Activated CD8-positive, alpha-beta T cell treated with anti-CD3 and anti-CD28 coated beads, Interleukin-2, amount 10 ng/mL, durations not matched to agents 7 days and 5 days (primary cell): ENCODE results near the gene SBF2. TPM values are rescaled to one million over a fixed set of nuclear protein-coding genes. Genes with fewer than 3 reads are reported as not detected.

Experiments
- ATAC-seq: fragments of 150-1000 bp; cut with Tn5 transposase; one replicate; pipeline ENCODE4 v1.10.0; 2021; ENCODE audit warnings: moderate library complexity
- CTCF ChIA-PET: fragments of 350-600 bp; sonication (Branson Sonifier 250); formaldehyde crosslinking; loops from one replicate; lab custom pipeline; 2021; ENCODE audit warnings: antibody characterized with exemption; lab: Charles Lee
- POLR2A ChIA-PET: fragments of 350-600 bp; sonication (Branson Sonifier 250); formaldehyde crosslinking; loops from one replicate; lab custom pipeline; 2021; ENCODE audit warnings: antibody characterized with exemption; lab: Charles Lee
- DNase-seq: peaks from one replicate; pipeline ENCODE4 v3.0.0-alpha.2; 2020
- H3K27ac Mint-ChIP-seq: one replicate; pipeline ENCODE4 v1.8.0; 2021; ENCODE audit warnings: mild to moderate bottlenecking, mixed read lengths
- H3K27me3 Mint-ChIP-seq: one replicate; pipeline ENCODE4 v1.8.0; 2021; ENCODE audit warnings: low read depth, mixed read lengths
- H3K36me3 Mint-ChIP-seq: one replicate; pipeline ENCODE4 v1.8.0; 2021; ENCODE audit warnings: low read depth, mixed read lengths
- H3K4me1 Mint-ChIP-seq: one replicate; pipeline ENCODE4 v1.8.0; 2021; ENCODE audit warnings: low read depth, mixed read lengths
- H3K4me3 Mint-ChIP-seq: one replicate; pipeline ENCODE4 v1.8.0; 2021; ENCODE audit warnings: mild to moderate bottlenecking, mixed read lengths
- H3K9me3 Mint-ChIP-seq: one replicate; pipeline ENCODE4 v1.8.0; 2022; ENCODE audit warnings: mixed read lengths; ENCODE audit not compliant: insufficient read depth
- total RNA-seq, 2 experiments: library from RNA; stranded (reverse); gene quantifications; one replicate each; pipeline ENCODE4 v1.2.3, GENCODE V29; 2021

SBF2 gene
- total RNA-seq, 2 experiments from 2014 or later = 5.1 to 5.9 TPM

DNA sequence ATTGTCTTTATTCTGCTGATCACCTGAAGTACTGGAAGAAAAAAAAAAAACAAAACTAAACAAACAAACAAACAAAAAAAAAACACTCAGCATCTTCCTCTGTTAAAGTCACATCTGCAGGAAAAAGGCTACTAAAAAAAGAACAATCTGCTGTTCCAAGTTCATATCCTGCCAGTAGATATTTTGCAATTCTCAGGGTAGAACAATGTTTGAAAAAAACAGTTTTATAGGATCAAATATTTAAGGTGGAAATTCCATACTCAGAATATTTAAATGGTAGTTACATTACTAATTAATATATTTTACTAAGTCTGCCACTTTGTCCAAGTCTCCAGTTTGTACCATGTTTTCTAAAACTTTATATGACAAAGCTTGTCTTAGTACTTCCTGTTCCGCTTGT is 175.2 kb downstream of the SBF2 start:
- H3K4me1 Mint-ChIP-seq = no peaks in the 10 kb centered on the region
- DNase-seq (no peak), ATAC-seq (no peak)
- H3K27ac Mint-ChIP-seq = no peak overlapping the region
- H3K4me3 Mint-ChIP-seq = no peak overlapping the region
- no peaks in the 10 kb centered on the region for H3K27me3 Mint-ChIP-seq
- H3K9me3 Mint-ChIP-seq = peaks cover 6% of the 10 kb centered on the region
- POLR2A ChIA-PET = no interaction called here
- H3K36me3 Mint-ChIP-seq = no peaks in the 10 kb centered on the region
- CTCF ChIA-PET = no interaction called here

DNA sequence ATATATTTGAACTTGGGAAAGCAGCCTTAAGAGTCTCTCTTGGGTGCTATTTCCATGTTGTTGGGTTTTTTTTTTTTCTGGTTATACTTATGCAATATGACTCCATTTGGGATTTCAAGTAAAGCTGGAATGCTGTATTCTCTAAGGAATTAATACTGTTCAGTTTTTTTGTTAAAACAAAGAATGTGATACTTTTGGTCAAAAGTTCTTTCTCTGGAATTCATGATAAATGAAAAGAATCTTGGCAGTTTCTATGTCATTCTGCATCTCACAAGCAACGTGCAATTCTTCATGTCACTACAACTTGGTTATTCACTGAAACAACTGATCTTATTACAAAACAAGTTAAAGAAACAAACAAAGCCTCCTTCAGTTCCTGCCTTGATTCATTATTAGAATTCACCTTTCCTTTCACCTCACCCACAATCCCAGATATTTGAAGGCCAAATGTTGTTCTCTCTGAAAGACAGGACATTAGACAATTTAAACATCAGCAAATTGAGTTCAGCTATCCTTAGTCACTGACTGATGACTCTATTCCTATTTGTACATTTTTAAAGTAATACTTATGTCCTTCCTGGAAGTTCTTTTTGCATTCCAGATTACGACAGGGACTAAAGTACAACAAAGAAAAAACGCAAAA is 176.2 kb downstream of the SBF2 start:
- no peaks in the 10 kb centered on the region for H3K4me1 Mint-ChIP-seq
- H3K27me3 Mint-ChIP-seq = no peaks in the 10 kb centered on the region
- DNase-seq (no peak), ATAC-seq (no peak)
- H3K9me3 Mint-ChIP-seq = peaks cover 6% of the 10 kb centered on the region
- no peak overlapping the region for H3K27ac Mint-ChIP-seq
- no peaks in the 10 kb centered on the region for H3K36me3 Mint-ChIP-seq
- CTCF ChIA-PET = no interaction called here
- POLR2A ChIA-PET = no interaction called here
- H3K4me3 Mint-ChIP-seq = no peak overlapping the region

DNA sequence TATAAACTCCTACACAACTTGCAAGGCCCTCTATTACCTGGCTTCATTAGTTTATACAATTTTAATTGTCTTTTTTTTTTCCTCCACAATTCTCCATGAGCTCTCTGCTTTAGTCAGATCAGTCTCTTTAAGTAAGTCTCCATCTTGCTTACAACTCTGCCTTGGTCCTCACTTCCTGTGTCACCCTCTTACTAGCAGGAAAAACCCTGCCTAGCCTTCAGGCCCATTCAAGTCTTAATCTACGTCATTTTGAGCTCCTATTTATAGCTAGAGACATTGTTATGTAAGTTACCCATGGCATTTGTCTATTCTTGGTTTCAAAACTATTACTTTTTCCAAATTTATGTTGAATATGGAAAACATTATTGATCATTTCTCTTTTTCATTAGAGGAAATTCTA is 177.4 kb downstream of the SBF2 start:
- ATAC-seq = no peak
- Mint-ChIP-seq H3K27ac (no peak overlapping the region), H3K36me3 (no peaks in the 10 kb centered on the region), H3K4me1 (no peaks in the 10 kb centered on the region), H3K4me3 (no peak overlapping the region), H3K9me3 (peaks cover 6% of the 10 kb centered on the region), H3K27me3 (no peaks in the 10 kb centered on the region)
- ChIA-PET POLR2A (no interaction called here), CTCF (no interaction called here)
- DNase-seq = no peak

DNA sequence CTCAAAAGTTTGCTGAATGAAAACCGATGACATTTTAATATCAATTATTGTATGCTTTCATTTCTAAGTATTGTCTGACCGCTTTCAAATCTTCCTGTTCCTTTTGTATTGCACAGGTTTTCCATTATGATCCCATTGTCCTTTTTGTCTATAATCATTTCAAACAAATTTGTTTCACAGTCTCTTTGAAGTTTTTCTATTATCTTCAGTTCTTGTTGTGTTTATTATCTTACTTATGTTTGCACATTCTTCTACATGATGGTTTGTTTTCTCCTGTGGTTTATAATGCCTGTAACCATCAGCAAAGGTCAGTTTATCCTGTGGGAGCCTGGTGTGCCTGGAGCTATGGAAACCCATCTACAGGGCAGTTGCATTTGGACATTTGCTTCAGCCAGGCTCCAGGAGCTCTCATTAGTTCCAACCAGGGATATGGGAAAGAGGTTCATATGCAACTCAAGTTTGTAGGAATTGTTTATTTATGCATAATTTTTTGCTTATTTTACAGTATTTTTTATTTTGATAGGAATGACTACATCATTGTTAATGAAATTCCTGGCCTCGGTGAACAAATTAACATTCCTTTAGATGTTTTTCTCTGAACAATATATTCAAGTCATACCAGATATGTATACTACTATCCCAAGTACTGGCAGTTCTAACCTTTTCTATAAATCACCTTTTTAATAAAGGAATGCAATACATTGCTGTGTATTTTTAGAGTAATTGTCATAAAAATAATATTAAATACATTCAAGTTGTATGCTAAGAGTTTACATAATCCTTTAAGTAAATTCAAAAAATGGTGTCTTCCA is 179.2 kb downstream of the SBF2 start:
- Mint-ChIP-seq H3K27ac (no peak overlapping the region), H3K27me3 (no peaks in the 10 kb centered on the region), H3K4me1 (no peaks in the 10 kb centered on the region), H3K4me3 (no peak overlapping the region), H3K9me3 (peaks cover 6% of the 10 kb centered on the region), H3K36me3 (no peaks in the 10 kb centered on the region)
- DNase-seq (no peak), ATAC-seq (no peak)
- ChIA-PET POLR2A (no interaction called here), CTCF (no interaction called here)

DNA sequence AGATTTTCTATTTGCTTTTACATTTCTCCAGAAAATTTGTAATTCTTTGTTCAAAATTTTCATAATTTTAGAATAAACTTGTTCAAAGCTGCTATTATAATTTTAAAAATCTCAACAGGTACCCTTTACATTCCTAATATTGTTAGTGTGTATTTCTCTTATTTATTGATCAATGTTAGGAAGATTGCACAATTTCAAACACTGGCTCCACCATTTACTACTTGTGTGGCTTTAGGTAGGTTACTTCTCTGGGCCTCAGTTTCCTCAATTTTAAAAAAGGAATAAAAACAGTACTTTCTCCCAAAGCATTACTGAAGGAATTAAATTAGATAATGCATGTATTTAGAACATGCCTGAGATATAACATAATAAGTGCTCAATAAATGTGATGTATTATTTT is 180.2 kb downstream of the SBF2 start:
- CTCF ChIA-PET = no interaction called here
- no peak for ATAC-seq
- peaks cover 6% of the 10 kb centered on the region for H3K9me3 Mint-ChIP-seq
- no peak overlapping the region for H3K27ac Mint-ChIP-seq
- H3K36me3 Mint-ChIP-seq = no peaks in the 10 kb centered on the region
- POLR2A ChIA-PET = no interaction called here
- H3K4me1 Mint-ChIP-seq = no peaks in the 10 kb centered on the region
- no peak overlapping the region for H3K4me3 Mint-ChIP-seq
- DNase-seq = no peak
- H3K27me3 Mint-ChIP-seq = no peaks in the 10 kb centered on the region

DNA sequence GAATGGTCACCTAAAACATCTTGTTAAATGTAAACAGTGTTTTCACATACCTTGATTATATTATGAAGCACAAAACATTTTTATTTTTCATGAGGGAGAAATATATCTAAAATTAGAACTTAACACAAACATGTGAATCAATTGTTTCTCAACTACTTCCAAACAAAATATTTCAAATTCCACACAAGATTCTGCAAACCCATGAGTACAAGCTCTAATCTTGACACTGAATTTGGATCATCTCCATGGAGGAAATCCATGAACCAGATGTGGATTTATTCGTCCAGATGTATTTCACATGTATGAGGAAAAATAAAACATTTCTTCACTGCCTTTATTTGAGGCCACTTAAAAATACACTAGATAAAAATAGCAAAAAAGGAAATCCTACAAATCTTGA is 184.2 kb downstream of the SBF2 start:
- H3K9me3 Mint-ChIP-seq = no peaks in the 10 kb centered on the region
- ChIA-PET POLR2A (no interaction called here), CTCF (no interaction called here)
- H3K27ac Mint-ChIP-seq = no peak overlapping the region
- H3K4me3 Mint-ChIP-seq = no peak overlapping the region
- no peak for ATAC-seq
- no peaks in the 10 kb centered on the region for H3K27me3 Mint-ChIP-seq
- no peaks in the 10 kb centered on the region for H3K4me1 Mint-ChIP-seq
- no peaks in the 10 kb centered on the region for H3K36me3 Mint-ChIP-seq
- DNase-seq = no peak

DNA sequence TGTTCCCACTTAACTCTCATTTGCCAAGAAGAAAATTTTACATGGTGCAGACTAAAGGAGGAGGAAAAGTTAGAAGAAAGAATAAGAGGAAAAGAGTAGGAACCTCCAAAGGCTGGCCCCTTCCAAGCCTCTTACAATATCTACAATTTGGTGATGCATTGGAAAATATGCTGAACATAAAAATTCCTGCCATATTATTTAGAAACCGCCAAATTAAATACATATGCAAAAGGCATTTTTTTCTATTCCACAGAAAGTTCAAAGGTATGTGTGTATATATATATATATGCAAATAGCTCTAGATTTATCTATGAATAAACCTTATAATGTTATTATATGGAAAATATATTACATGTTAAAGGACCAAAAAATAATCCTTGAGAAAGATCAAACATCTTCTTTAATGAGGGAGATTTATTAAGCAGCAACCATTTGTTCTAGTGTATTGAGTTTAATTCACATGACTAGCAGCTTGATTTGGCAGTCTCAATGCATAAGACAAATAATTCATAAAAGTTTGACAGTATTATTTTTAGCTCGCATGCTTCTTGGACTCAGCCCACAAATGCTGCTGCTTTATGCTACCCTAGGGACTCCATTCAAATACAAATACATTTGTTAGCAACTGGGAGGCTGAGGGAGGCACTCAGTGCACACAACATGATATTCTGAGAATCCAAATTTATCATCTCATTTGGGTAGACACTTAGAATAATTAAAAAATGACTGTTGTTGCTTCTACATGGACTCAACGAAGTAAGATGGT is 184.9 kb downstream of the SBF2 start:
- H3K27me3 Mint-ChIP-seq = no peaks in the 10 kb centered on the region
- no peak overlapping the region for H3K4me3 Mint-ChIP-seq
- H3K36me3 Mint-ChIP-seq = no peaks in the 10 kb centered on the region
- no peaks in the 10 kb centered on the region for H3K9me3 Mint-ChIP-seq
- ChIA-PET CTCF (no interaction called here), POLR2A (no interaction called here)
- no peak for ATAC-seq
- H3K4me1 Mint-ChIP-seq = no peaks in the 10 kb centered on the region
- no peak for DNase-seq
- no peak overlapping the region for H3K27ac Mint-ChIP-seq

DNA sequence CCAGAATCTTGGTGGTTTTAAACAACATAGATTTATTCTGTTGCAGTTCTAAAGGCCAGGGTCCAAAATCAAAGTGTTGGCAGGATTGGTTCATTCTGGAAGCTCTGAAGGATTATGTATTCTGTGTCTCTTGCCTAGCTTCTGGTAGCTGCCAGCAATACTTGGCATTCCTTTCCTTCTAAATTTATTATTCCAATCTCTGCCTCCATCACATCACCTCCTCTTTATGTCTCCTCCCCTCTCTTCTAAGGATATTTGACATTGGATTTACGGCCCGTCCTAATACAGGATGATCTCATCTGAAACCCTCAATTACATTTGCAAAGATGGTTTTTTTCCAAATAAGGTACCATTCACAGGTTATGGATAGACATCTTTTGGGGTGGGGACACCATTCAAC is 186.5 kb downstream of the SBF2 start:
- Mint-ChIP-seq H3K36me3 (no peaks in the 10 kb centered on the region), H3K4me3 (no peak overlapping the region), H3K9me3 (no peaks in the 10 kb centered on the region), H3K27me3 (no peaks in the 10 kb centered on the region), H3K4me1 (no peaks in the 10 kb centered on the region), H3K27ac (no peak overlapping the region)
- POLR2A ChIA-PET = no interaction called here
- no peak for DNase-seq
- no peak for ATAC-seq
- CTCF ChIA-PET = no interaction called here

DNA sequence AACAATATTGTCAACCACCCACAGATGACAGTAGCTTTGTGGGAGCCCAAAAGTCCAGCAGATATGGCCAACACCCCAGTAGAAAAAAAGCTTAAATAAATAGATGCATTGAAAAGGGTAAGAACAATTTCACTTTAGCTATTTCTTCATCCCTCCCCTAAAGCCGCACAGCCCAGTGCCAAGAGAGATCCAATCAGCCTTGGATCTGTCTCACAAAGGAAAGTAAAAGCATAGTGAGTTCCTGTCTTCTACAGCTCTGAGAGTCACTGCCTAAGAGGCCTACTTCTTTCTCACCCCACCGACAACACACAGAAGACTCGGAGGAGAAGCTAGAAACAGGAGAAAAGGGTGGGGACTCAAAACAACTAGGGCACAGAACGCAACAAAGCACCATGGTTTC is 196.4 kb downstream of the SBF2 start:
- POLR2A ChIA-PET = no interaction called here
- no peaks in the 10 kb centered on the region for H3K4me1 Mint-ChIP-seq
- H3K4me3 Mint-ChIP-seq = no peak overlapping the region
- DNase-seq (no peak), ATAC-seq (no peak)
- CTCF ChIA-PET = no interaction called here
- H3K36me3 Mint-ChIP-seq = no peaks in the 10 kb centered on the region
- H3K9me3 Mint-ChIP-seq = peaks cover 7% of the 10 kb centered on the region
- no peak overlapping the region for H3K27ac Mint-ChIP-seq
- no peaks in the 10 kb centered on the region for H3K27me3 Mint-ChIP-seq

DNA sequence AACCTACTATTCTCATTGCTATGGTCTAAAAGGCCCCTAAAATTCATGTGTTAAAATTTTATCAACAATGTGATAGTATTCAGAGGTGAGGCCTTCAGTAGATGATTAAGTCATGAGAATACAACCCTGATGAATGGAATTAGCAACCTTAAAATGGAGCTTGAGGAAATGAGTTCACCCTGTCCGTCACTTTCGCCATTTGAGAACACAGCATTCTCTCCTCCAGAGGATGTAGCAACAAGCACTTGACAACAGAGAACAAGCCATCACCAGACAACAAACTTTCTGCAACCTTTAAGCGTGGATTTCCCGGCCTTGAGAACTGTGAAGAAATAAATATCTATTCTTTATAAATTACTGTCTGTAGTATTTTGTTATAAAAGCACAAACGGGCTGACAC is 197.0 kb downstream of the SBF2 start:
- POLR2A ChIA-PET = no interaction called here
- CTCF ChIA-PET = no interaction called here
- Mint-ChIP-seq H3K27me3 (no peaks in the 10 kb centered on the region), H3K36me3 (no peaks in the 10 kb centered on the region), H3K27ac (no peak overlapping the region), H3K9me3 (peaks cover 7% of the 10 kb centered on the region), H3K4me1 (peaks cover under 1% of the 10 kb centered on the region), H3K4me3 (no peak overlapping the region)
- DNase-seq = no peak
- ATAC-seq = no peak

DNA sequence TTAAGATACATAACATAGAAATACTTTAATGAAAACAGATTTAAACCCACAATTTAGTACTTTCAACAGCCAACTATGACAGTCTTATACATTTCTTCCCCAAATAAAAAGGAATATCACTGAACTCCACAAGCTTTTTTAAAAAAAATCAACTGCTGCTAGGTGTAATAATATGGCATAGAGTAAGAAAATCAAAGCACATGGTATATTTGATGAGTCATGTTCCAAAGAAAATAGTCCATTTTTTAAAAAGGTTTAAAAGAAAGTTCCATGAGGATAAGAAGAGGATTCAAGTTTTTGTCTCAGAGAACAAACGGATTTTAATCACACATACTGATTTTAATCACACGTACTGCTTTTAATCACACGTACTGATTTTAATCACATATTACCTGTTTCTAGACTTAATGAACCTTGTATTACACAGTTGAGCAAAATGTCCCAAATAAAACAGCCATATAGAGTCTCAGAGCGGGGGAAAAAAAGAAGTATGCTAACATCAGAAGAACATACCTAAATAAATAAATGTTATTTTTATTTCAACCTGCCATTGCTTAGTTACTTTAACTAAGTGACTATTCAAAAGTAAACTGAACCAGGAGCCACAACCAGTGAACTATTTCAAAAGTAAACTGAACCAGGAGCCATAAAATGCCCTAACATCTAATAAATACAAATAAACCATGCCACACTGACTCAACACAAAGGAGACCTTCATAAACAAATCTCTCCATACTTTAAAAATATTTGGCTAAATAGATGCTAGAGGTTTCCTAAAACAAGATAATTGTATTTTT is 198.4 kb downstream of the SBF2 start:
- no peaks in the 10 kb centered on the region for H3K27me3 Mint-ChIP-seq
- no peak overlapping the region for H3K4me3 Mint-ChIP-seq
- ATAC-seq = no peak
- DNase-seq = no peak
- H3K36me3 Mint-ChIP-seq = no peaks in the 10 kb centered on the region
- H3K4me1 Mint-ChIP-seq = peaks cover 13% of the 10 kb centered on the region
- ChIA-PET CTCF (no interaction called here), POLR2A (no interaction called here)
- peaks cover 7% of the 10 kb centered on the region for H3K9me3 Mint-ChIP-seq
- no peak overlapping the region for H3K27ac Mint-ChIP-seq
